Measurements from ENCODE around the gene WNT11.

Gene WNT11

GRCh38 chr11:76152086-76152681 is 54.1 kb downstream of the WNT11 start:
- peak; percentile 99 for DNase-seq

GRCh38 chr11:76151556-76152085 is 54.7 kb downstream of the WNT11 start:
- no peak for DNase-seq

DNA sequence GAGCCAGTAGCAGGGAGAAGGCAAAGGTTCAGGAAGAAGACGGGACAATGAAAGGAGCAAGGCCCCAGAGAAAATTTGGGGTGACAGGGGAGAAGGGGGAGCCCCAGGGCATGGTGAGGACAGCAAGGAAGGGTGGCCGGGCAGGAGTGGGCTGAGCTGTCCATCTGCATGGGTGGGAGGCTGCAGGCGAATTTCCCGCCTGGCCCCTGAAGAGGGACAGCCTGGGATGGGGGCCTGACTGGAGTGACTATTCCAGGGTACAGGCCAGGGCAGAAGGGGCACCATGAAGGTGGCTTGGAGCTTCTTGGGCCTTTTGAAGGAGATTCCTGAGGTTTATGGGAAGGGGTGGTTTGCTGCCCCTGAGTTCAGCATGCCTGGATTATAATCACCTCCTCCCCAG is 56.2 kb downstream of the WNT11 start:
- DNase-seq = no peak

- DNase-seq = no peak
Observed at GRCh38 chr11:76149713-76150112, 56.6 kb downstream of the WNT11 start.

GRCh38 chr11:76148941-76149613 is 57.2 kb downstream of the WNT11 start:
- DNase-seq = no peak

DNA sequence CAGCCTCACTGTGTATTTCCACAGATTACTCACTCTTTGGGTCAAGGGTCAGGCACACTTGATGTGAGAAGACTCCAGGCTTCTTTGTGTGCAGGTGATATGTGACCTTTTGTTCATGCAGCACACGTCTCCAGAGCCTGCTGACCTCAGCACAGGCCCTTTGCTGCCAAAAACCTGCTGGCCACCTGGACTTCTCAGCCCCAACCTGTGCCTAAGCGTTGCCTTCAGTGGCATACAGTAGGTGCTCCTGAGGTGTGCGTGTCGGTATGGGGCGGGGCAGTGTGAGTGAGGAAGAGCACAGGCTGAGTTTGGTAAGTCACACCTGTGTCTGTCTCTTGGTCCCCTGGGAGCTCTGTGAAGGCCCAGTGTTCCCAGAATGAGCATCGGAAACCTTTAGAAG is 58.1 kb downstream of the WNT11 start:
- no peak for DNase-seq

DNA sequence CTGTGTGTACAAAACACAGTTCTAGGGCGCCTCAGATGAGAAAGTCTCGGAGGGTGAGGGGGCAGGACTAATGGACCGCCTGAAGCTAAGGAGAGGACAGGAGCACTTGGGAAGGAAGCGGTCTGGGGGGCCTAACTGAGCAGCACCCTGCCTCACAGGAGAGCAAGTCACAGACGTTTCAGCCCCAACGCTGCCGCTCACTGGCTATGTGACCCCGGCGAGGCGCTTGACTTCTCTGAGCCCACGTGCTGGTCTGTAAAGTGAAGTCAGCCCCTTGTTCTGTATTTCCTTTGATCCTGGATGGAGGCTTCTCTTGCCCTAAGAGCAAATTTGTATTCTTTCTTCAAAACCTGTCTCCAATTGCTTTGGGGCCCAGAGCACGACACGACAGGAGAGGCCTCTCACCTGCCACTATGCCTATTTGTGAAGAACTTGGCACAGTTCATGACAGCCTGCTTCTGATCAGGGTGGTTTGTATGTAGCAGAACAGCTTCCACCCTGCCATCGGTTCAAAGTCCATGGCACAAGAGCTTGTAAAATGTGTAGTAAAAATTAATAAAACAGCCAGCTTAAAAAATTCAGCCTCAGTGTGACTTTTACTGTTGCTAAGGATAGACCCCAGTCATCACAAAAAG is 59.1 kb downstream of the WNT11 start:
- DNase-seq = no peak

GRCh38 chr11:76143274-76143673 is 63.0 kb downstream of the WNT11 start:
- DNase-seq = no peak

- DNase-seq = no peak
Observed at GRCh38 chr11:76141901-76142588, 64.3 kb downstream of the WNT11 start.

DNA sequence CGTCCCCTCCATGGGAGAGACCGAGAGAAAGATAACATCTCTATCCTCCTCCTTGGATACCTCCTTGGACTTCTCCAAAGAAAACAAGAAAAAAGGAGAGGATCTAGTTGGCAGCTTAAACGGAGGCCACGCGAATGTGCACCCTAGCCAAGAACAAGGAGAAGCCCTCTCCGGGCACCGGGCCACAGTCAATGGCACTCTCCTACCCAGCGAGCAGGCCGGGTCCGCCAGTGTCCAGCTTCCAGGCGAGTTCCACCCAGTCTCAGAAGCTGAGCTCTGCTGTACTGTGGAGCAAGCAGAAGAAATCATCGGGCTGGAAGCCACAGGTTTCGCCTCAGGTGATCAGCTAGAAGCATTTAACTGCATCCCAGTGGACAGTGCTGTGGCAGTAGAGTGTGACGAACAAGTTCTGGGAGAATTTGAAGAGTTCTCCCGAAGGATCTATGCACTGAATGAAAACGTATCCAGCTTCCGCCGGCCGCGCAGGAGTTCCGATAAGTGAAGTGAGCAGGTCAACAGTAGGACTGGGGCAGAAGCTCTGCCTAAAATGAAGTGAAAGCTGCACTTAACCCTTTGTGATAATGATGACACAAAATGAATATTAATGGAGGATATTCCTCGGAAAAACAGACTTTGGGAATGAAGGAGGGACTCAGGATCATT is 65.3 kb downstream of the WNT11 start:
- DNase-seq = no peak

DNA sequence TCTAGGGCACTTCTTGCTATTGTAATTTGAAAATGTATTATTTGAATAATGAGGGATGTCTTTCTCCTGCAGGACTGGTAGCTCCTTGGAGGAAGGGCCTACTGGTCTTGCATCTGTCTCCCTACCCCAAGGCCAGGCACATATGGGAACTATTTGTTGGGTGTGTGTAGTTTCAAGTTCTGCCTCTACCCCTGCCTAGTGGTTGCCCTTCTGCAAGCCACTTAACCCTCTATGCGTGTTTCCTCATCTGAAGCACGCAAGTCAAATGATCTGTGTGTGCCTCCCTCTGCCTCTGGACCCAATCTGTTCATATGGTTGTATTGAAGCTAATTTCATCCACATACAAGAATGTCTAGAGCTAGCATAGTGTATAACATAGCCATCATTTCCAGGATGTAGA is 67.0 kb downstream of the WNT11 start:
- no peak for DNase-seq
